Upper lobe of left lung (tissue), 4 donors: ENCODE measurements around the gene RNPEPL1.

ENCODE experiments used
- CTCF ChIP-seq, 6 experiments: fragments of 450-650 bp in 4 of 6; fragments of 200-600 bp in 2 of 6; sonication (generic) in 2 of 6; IDR thresholded peaks; one replicate each; pipeline ENCODE4 v1.5.1; 2016 to 2019; ENCODE audit warnings: antibody characterized with exemption in 6 of 6
- POLR2AphosphoS5 ChIP-seq, 2 donors: sonication (generic); formaldehyde crosslinking; IDR thresholded peaks; one replicate each; pipeline ENCODE4 v1.5.1; 2017; ENCODE audit warnings: antibody characterized with exemption in 2 of 2

- TF ChIP-seq CTCF (IDR thresholded peaks at IDR 0.05) (no peak), POLR2AphosphoS5 (IDR thresholded peaks at IDR 0.05) (no peak)
Observed at GRCh38 chr2:240581811-240582210, 13.5 kb downstream of the RNPEPL1 start.
